ENCODE measurements around the gene ACSL6.

Gene ACSL6

DNA sequence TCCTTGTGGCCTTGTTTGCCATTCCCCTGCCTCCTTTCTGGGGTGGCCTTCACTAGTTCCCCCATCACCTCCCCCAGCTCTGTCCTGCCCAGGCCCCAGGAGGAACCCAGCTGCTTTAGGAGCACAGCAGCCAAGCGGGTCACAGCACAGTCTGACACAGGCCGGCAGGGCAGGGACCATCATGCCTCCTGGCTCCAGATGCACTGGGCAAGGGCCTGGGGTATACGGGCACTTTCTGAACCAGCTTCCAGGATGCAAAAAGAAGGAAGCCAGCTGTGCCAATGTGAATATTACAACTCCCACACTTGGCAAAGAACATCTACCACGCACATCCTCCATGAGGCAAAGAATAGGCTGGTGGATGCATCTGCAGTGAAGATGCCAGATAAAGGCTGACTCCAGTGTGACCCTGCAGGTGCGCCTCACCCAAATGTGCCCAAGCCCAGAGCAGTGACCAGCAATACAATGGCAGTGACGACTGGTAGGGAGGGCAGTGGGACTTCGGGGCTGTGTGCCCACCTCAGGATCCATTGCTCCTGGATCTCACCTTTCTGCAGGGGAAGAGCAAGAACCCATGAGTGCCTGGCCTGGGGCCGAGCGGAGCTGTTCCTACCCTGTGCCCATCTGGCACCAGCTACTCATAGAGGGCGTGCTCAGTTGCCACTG is 42.7 kb upstream of the ACSL6 start:
- H3K36me3 Mint-ChIP-seq (ENCODE audit: low read depth), result no peaks in the 10 kb centered on the region
- H3K27ac Mint-ChIP-seq, result peak overlapping the region; percentile 59
- no peaks in the 10 kb centered on the region for H3K27me3 Mint-ChIP-seq
- H3K9me3 Mint-ChIP-seq, result no peaks in the 10 kb centered on the region
- no peak overlapping the region for H3K4me3 Mint-ChIP-seq
- ATAC-seq (no peak), DNase-seq (peak; percentile 2)
- H3K4me1 Mint-ChIP-seq, result peaks cover 48% of the 10 kb centered on the region

DNA sequence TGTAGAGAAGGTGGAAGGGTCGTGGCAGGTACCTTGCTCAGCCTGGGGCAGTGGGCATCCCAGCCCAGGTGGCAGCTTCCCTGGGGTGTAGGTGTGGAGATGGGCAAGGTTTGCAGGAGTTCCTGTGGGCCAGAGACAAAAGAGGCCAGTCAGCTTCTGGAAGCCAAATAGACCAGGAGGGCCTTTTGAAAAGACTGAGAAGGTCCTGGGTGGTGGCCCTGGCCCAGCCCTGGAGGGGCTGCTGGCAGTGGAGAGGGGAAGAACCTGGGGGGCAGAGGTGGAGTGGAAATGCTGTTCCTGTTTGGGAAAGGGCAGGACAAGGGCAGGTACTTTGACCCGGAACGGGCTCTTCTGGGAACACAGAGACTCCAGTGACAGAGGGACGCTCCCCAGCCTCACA is 42.0 kb upstream of the ACSL6 start:
- Mint-ChIP-seq H3K36me3 (ENCODE audit: low read depth) (no peaks in the 10 kb centered on the region), H3K4me1 (peaks cover 43% of the 10 kb centered on the region), H3K4me3 (no peak overlapping the region), H3K27me3 (no peaks in the 10 kb centered on the region), H3K9me3 (no peaks in the 10 kb centered on the region), H3K27ac (no peak overlapping the region)
- ATAC-seq (no peak), DNase-seq (peak; percentile 1)

DNA sequence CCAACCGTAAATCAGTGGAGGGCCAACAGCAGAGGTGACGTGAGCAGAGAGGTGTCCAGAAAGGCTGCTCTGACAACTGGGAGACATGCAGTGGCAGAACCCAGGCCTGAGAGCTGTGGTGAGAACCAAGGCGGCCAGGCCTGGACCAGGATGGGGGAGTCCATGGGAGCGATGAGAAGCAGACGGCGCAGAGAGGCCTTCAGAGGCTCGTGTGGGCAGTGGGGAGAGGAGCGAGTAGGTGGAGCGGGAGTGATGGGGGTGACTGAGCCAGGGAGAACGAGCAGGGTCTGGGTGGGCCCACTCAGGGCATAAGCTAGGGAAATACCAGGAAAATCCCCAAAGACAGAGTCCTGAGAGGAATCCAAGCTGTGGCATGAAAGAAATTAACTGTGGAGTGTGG is 41.1 kb upstream of the ACSL6 start:
- no peak for ATAC-seq
- no peaks in the 10 kb centered on the region for H3K36me3 Mint-ChIP-seq (ENCODE audit: low read depth)
- no peaks in the 10 kb centered on the region for H3K27me3 Mint-ChIP-seq

DNA sequence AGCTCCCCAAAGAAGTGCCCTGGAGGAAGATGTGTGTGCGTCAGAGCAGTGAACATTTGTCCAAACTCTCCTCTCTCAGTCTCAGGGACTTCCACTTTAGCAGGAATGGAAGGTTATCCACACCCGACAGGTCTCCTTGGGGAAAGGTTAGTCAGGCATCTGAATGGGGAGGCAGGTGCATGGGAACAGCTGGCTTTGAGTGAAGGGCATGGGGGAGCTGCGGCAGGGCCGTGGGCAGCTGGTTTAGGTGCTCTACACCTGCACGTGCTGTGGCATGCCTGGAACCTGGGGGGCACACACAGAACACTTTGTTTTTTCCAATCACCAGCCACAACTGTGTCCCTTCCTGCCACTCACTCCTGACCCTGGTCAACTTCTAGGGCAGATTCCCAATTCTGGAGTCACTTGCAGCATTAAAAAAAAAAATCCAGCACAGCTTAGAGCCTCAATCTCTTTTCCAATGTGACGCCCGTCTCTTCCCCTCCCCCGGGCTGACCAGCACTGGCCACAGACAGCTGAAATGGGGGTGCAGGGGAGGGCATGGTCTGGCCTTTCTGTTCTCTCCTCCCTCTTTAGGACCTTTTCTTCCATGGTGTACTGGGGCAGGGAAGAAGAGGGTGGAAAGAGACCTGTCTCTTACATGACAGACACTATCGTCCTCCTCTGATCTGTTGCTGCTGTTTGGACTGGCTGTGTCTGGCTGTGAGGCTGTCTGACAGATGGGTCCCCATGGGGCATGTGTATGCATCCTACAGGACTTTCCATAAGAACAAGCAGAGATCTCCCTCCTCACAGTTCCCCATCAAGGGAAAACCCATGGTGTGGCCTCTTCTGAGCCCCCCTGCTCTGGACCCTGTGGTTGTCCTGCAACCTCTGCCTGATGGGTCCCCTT is 39.4 kb upstream of the ACSL6 start:
- DNase-seq, result no peak
- H3K27me3 Mint-ChIP-seq, result no peaks in the 10 kb centered on the region
- H3K4me1 Mint-ChIP-seq, result peaks cover 27% of the 10 kb centered on the region
- no peak for ATAC-seq
- no peak overlapping the region for H3K27ac Mint-ChIP-seq
- no peak overlapping the region for H3K4me3 Mint-ChIP-seq
- H3K36me3 Mint-ChIP-seq (ENCODE audit: low read depth), result no peaks in the 10 kb centered on the region
- no peaks in the 10 kb centered on the region for H3K9me3 Mint-ChIP-seq

More for the DNA sequence above, 41.1 kb upstream of the ACSL6 start:
- no peak for DNase-seq
- no peaks in the 10 kb centered on the region for H3K9me3 Mint-ChIP-seq
- H3K27ac Mint-ChIP-seq, result no peak overlapping the region
- H3K4me1 Mint-ChIP-seq, result peaks cover 35% of the 10 kb centered on the region
- H3K4me3 Mint-ChIP-seq, result no peak overlapping the region

DNA sequence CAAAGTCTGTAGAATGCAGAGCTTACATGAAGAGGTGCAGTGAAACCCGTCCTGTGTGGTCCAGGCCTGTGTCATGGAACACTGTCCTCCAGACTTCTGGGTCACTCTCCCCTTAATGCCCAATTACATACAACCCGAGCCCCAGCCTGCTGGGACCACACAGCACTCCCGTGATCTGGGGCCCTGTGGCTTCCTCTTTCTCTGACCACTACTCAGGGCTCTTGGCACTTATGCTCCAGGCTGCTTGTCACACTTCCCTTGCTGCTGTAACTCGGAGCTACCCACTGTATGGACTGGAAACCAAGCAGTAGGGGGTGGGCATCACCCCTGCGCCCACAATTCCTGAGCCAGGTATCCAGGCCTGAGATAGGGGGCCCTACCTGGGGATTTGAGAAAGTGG is 38.7 kb upstream of the ACSL6 start:
- DNase-seq (no peak), ATAC-seq (no peak)
- peaks cover 21% of the 10 kb centered on the region for H3K4me1 Mint-ChIP-seq
- H3K27ac Mint-ChIP-seq, result no peak overlapping the region
- no peak overlapping the region for H3K4me3 Mint-ChIP-seq
- H3K36me3 Mint-ChIP-seq (ENCODE audit: low read depth), result no peaks in the 10 kb centered on the region
- no peaks in the 10 kb centered on the region for H3K27me3 Mint-ChIP-seq
- no peaks in the 10 kb centered on the region for H3K9me3 Mint-ChIP-seq

DNA sequence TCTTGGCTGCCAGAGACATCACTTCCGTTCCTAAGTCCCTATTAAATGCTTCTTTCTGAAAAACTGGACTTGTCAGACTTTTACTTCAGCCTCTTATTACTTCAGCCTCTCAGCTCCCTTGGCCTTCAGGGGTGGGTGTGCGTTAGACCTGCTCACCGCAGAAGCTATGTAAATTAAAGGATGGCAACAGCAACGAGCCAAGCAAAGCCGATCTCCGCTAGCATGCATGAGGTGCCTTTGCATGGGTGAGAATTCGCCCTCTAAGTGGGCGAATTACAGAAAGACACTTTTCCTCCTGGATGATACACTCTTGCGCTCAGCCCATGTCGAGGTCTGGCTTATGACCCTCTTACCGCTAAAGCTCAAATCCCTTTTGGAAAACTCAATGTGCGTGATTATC is 38.1 kb upstream of the ACSL6 start:
- H3K27me3 Mint-ChIP-seq, result no peaks in the 10 kb centered on the region
- H3K27ac Mint-ChIP-seq, result no peak overlapping the region
- peaks cover 15% of the 10 kb centered on the region for H3K4me1 Mint-ChIP-seq
- no peaks in the 10 kb centered on the region for H3K36me3 Mint-ChIP-seq (ENCODE audit: low read depth)
- DNase-seq, result no peak
- ATAC-seq, result no peak
- H3K9me3 Mint-ChIP-seq, result peaks cover under 1% of the 10 kb centered on the region
- H3K4me3 Mint-ChIP-seq, result no peak overlapping the region

DNA sequence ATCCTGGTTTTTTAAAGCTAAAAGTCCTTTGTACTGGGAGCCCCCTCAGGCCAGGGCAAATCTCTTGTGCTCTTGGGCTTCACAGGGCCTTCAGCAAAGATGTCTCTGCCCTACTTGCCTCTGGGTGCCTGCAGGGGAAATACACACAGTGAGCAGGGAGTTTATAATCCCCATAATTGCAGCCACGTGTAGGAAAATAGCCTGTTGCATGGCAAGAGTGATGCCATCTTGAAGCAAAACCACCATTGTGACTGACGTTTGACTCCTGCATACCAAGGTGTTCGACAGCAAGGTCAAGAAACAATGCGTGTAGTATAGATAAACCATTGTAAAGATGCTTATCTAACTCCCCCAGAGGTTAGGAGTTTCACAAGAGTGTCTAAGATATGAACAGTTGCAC is 37.6 kb upstream of the ACSL6 start:
- no peak for DNase-seq
- Mint-ChIP-seq H3K27ac (no peak overlapping the region), H3K4me3 (no peak overlapping the region), H3K27me3 (peaks cover 2% of the 10 kb centered on the region), H3K9me3 (peaks cover 3% of the 10 kb centered on the region), H3K36me3 (ENCODE audit: low read depth) (peaks cover 2% of the 10 kb centered on the region), H3K4me1 (peaks cover 12% of the 10 kb centered on the region)
- no peak for ATAC-seq

DNA sequence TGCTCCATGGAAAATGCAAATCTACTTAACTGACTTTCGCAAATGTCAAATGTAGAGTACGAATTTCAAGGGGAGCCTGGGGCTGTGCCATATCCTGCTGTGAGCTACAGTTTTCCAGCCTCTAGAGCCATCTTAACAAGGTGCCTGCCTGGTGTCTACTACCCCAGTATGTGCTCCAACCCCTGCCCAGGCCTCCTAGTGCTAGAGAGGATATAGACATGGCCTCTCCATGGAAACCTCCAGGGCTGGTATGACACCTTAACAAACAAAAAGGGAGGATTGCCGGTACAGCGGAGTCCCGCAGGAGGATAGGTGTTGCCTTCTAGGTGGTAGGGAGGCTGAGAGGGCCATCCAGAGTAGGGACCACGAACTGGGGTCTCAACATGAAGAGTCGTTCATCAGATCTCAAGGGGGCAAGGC is 35.4 kb upstream of the ACSL6 start:
- H3K36me3 Mint-ChIP-seq (ENCODE audit: low read depth), result peaks cover 2% of the 10 kb centered on the region
- H3K9me3 Mint-ChIP-seq, result peaks cover 10% of the 10 kb centered on the region
- peak overlapping the region; percentile 22 for H3K27ac Mint-ChIP-seq
- DNase-seq (peak; percentile 3), ATAC-seq (peak; percentile 54)
- peaks cover 9% of the 10 kb centered on the region for H3K27me3 Mint-ChIP-seq
- no peak overlapping the region for H3K4me3 Mint-ChIP-seq
- H3K4me1 Mint-ChIP-seq, result peaks cover 13% of the 10 kb centered on the region

DNA sequence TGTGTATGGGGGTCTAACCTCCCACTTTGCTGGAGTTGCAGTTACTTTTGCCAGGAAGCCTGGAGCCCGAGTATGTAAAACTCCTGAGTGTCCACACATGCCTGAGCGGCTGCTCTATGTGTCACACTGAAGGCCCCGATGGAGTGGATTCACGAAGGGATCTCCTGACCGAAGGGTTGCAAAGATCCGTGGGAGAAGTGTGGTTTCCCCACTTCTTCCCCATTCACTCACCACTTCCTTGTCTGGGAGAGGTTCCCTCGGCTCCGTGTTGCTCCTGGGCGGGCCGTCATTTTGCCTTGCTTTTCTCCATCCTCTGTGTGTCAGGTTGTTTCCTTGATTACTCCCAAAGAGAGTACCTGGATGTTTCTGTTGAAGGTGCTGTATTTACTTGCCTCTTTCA is 32.7 kb upstream of the ACSL6 start:
- Mint-ChIP-seq H3K9me3 (peaks cover 15% of the 10 kb centered on the region), H3K4me3 (no peak overlapping the region), H3K27me3 (peaks cover 22% of the 10 kb centered on the region), H3K27ac (no peak overlapping the region), H3K36me3 (ENCODE audit: low read depth) (peaks cover 2% of the 10 kb centered on the region), H3K4me1 (peaks cover 22% of the 10 kb centered on the region)
- no peak for ATAC-seq
- DNase-seq, result peak; percentile 1

DNA sequence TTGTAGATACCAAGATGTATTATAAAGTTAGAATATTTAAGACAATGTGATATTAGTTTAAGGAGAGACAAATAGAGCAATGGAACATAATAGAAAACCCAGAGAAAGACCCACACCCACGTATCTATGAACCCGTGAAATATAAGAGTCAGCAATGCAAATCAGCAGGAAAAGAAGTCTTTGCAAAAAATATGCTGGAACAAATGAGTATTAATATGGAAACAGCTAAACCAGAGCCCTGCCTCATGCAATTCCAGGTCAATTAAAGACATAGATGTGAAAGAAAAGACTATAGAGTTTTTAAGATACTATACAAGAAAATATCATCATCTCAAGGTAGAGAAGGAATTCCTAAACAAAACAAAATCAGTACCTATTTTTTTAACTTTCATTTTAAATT is 25.9 kb upstream of the ACSL6 start:
- Mint-ChIP-seq H3K27me3 (peaks cover 29% of the 10 kb centered on the region), H3K9me3 (peaks cover 33% of the 10 kb centered on the region), H3K4me1 (peaks cover 39% of the 10 kb centered on the region), H3K4me3 (peak overlapping the region; percentile 10), H3K36me3 (ENCODE audit: low read depth) (peaks cover 6% of the 10 kb centered on the region), H3K27ac (peak overlapping the region; percentile 43)
- ATAC-seq, result no peak
- no peak for DNase-seq

DNA sequence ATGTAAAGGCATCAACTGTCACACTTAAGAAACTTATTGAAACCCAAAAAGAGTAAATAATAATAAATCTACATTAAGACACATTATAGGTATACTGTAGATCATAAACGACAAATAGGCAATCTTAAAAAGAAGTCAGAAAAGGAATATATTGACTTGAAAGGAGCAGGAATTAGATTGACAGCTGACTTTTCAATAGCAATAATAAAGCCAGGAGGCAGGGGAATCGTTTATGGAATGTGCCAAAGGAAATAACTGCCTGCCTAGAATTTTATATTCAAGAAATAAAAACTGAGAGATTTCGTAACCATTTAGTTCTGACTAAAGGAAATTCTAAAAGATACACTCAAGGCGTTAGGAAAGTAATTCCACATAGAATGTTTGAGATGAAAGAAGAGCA is 21.7 kb upstream of the ACSL6 start:
- no peak overlapping the region for H3K27ac Mint-ChIP-seq
- H3K27me3 Mint-ChIP-seq, result peaks cover 11% of the 10 kb centered on the region
- H3K4me1 Mint-ChIP-seq, result peaks cover 22% of the 10 kb centered on the region
- H3K36me3 Mint-ChIP-seq (ENCODE audit: low read depth), result peaks cover 10% of the 10 kb centered on the region
- DNase-seq (no peak), ATAC-seq (no peak)
- no peak overlapping the region for H3K4me3 Mint-ChIP-seq
- H3K9me3 Mint-ChIP-seq, result peaks cover 17% of the 10 kb centered on the region

DNA sequence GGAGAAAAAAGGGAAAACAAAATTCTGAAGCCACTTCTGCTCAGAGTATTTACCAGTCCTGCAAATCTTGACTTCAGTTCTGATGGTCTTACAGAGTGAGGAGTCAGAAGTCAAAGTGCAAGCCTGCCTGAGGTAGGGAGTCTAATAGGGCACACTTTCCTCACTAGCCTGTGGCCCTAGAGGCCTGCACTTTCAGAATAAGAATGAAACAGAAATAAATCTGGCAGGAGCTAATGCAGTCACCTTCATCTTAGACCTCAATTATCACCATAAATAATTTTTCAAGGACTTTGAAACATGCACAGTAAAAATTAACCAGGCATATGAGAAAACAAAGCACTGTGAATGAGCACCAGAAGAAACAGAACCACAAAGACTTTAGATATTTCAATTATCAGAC is 20.7 kb upstream of the ACSL6 start:
- peaks cover 10% of the 10 kb centered on the region for H3K36me3 Mint-ChIP-seq (ENCODE audit: low read depth)
- no peak overlapping the region for H3K4me3 Mint-ChIP-seq
- peaks cover 13% of the 10 kb centered on the region for H3K27me3 Mint-ChIP-seq
- H3K27ac Mint-ChIP-seq, result no peak overlapping the region
- peaks cover 13% of the 10 kb centered on the region for H3K4me1 Mint-ChIP-seq
- ATAC-seq (peak; percentile 54), DNase-seq (no peak)
- H3K9me3 Mint-ChIP-seq, result peaks cover 17% of the 10 kb centered on the region

DNA sequence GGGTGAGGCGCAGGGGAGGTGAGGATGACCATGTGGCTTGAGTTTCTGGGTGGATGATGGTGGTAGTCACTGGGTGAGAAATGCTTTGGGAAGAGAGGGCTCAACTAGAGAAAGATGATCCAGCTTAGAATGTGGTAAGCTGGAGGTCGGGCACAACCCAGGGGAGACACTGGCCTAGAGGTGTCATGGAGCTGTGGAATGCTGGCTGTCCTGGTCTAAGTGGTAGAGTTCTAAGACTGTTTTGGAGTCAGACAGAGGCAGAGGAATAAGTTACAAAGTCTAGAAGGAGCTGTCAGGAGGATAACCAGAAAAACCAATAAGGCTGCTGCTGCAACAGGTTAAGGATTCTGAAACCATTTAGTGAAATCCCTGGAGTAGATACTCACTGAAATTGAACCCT is 19.2 kb upstream of the ACSL6 start:
- H3K4me1 Mint-ChIP-seq, result peaks cover 2% of the 10 kb centered on the region
- DNase-seq, result no peak
- no peak overlapping the region for H3K27ac Mint-ChIP-seq
- H3K27me3 Mint-ChIP-seq, result peaks cover 13% of the 10 kb centered on the region
- ATAC-seq, result no peak
- peaks cover 17% of the 10 kb centered on the region for H3K9me3 Mint-ChIP-seq
- H3K36me3 Mint-ChIP-seq (ENCODE audit: low read depth), result peaks cover 10% of the 10 kb centered on the region
- H3K4me3 Mint-ChIP-seq, result no peak overlapping the region

DNA sequence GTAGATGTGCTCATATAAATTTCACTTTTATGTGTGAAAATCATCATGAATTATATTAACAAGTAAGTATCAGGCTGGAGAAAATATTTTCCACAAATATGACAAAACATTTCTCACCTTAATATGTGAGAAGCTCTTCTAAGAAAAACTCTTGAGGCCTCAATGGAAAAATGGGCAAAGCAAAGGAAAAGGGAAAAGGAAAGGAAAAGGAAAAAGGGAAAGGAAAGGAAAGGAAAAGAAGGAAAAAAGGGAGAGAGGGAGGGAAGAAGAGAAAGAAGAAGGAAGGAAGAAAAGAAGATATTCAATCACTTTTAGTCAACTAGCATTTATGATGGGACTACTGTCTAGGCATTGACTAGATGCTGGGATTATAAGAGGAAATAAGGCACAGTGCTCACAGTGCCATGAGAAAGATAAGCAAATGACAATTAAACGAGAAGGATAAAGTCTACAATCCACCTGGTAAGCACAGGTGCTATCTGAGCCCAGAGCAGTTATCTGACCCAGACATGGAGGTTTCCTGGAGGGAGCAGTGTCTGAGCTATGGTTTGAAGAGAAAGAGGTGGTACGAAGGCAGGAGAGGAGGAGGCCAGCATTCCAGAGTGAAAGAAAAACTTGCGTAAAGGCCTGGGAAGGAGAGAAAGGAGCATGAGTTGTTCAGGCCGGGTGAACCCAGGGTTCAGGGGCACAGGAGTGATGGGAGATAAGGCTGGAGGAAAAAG is 18.3 kb upstream of the ACSL6 start:
- H3K4me3 Mint-ChIP-seq, result no peak overlapping the region
- no peak overlapping the region for H3K27ac Mint-ChIP-seq
- peaks cover 17% of the 10 kb centered on the region for H3K9me3 Mint-ChIP-seq
- no peak for ATAC-seq
- DNase-seq, result no peak
- H3K36me3 Mint-ChIP-seq (ENCODE audit: low read depth), result peaks cover 10% of the 10 kb centered on the region
- peaks cover 2% of the 10 kb centered on the region for H3K4me1 Mint-ChIP-seq
- peaks cover 13% of the 10 kb centered on the region for H3K27me3 Mint-ChIP-seq

DNA sequence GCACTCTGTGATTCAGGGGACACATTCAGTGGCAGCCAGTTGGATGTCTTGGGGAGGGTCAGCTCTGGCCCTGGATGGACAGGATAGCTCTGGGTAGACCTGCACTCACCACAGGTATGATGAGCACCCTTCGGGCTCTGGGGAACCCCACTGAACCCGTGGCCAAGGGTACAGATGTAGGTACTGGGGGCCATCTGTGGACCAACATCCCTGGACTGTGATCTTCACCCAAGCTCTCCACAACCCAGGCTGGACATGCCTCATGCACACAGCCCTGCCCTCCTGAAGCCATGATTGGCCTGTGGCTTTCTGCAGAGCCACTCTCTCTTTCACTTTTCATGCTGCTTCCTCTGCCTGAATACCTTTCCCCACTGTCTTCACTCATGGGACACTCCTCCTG is 15.6 kb upstream of the ACSL6 start:
- ATAC-seq (peak; percentile 3), DNase-seq (no peak)
- Mint-ChIP-seq H3K27me3 (peaks cover 7% of the 10 kb centered on the region), H3K27ac (no peak overlapping the region), H3K4me1 (peaks cover 1% of the 10 kb centered on the region), H3K4me3 (no peak overlapping the region), H3K9me3 (no peaks in the 10 kb centered on the region), H3K36me3 (ENCODE audit: low read depth) (peaks cover 6% of the 10 kb centered on the region)

Data from activated naive CD8-positive, alpha-beta T cell treated with anti-CD3 and anti-CD28 coated beads, Interleukin-2, amount 50 U/mL, for 24 hours (primary cell).